ENCODE results near the gene HOMEZ.

- TF ChIP-seq CTCF (IDR thresholded peaks at IDR 0.05; ENCODE audit: control extremely low read depth in 1 of 3, insufficient read depth in 1 of 3, low read depth in 1 of 3, low read length in 3 of 3) = no peak
- TF ChIP-seq ZNF274 (IDR thresholded peaks at IDR 0.05; ENCODE audit: borderline replicate concordance, extremely low read depth, low read length) = no peak
- TF ChIP-seq POLR2AphosphoS5 (IDR thresholded peaks at IDR 0.05; ENCODE audit: low read depth, low read length) = no peak
- no peak for TF ChIP-seq BCL11A (IDR thresholded peaks at IDR 0.05; ENCODE audit: low read depth in 2 of 2, low read length in 2 of 2)
- TF ChIP-seq SRF (IDR thresholded peaks at IDR 0.05; ENCODE audit: low read depth, low read length) = no peak
- TF ChIP-seq YY1 (IDR thresholded peaks at IDR 0.05; ENCODE audit: low read depth, low read length) = no peak
- no peak for TF ChIP-seq EP300 (IDR thresholded peaks at IDR 0.05; ENCODE audit: borderline replicate concordance in 1 of 2, low read depth in 2 of 2, low read length in 2 of 2)
- no peak for TF ChIP-seq CHD2 (IDR thresholded peaks at IDR 0.05; ENCODE audit: low read length)
- TF ChIP-seq CBX8 (IDR thresholded peaks at IDR 0.05; ENCODE audit: borderline replicate concordance, low read depth, low read length) = no peak
- TF ChIP-seq EGR1 (IDR thresholded peaks at IDR 0.05; ENCODE audit: borderline replicate concordance, low read depth, low read length) = no peak
- TF ChIP-seq POLR2A (IDR thresholded peaks at IDR 0.05; ENCODE audit: control extremely low read depth in 1 of 2, low read depth in 2 of 2, low read length in 2 of 2) = no peak
- no peak for TF ChIP-seq CREB1 (IDR thresholded peaks at IDR 0.05)
These were observed 23.0 kb upstream of the HOMEZ start for GRCh38 chr14:23308721-23309445.

All from H1 (cell line).